ENCODE results near the gene TREX2.

The TREX2 gene

GRCh38 chrX:153454901-153455550 lies 9.2 kb upstream of the TREX2 start:
- DNase-seq = no peak

- no peak for DNase-seq
Measured at GRCh38 chrX:153450949-153451277, 5.1 kb upstream of the TREX2 start.

GRCh38 chrX:153450114-153450948 lies 4.5 kb upstream of the TREX2 start:
- DNase-seq = no peak

- no peak for DNase-seq
Measured at GRCh38 chrX:153449368-153450113, 3.7 kb upstream of the TREX2 start.

GRCh38 chrX:153448556-153449367 lies 2.9 kb upstream of the TREX2 start:
- DNase-seq = no peak

GRCh38 chrX:153447581-153447960 lies 1.7 kb upstream of the TREX2 start:
- no peak for DNase-seq

- no peak for DNase-seq
Measured at GRCh38 chrX:153446950-153447580, 1.2 kb upstream of the TREX2 start.

GRCh38 chrX:153446636-153446936 lies 730 bp upstream of the TREX2 start:
- no peak for DNase-seq

- no peak for DNase-seq
Measured at GRCh38 chrX:153445106-153445855, 575 bp downstream of the TREX2 start.

GRCh38 chrX:153444333-153445011 lies 1.4 kb downstream of the TREX2 start:
- no peak for DNase-seq

GRCh38 chrX:153443476-153444332 lies 2.2 kb downstream of the TREX2 start:
- no peak for DNase-seq

GRCh38 chrX:153442463-153442862 lies 3.4 kb downstream of the TREX2 start:
- DNase-seq = no peak

GRCh38 chrX:153441981-153442380 lies 3.9 kb downstream of the TREX2 start:
- DNase-seq = no peak

GRCh38 chrX:153441296-153441695 lies 4.6 kb downstream of the TREX2 start:
- no peak for DNase-seq

- DNase-seq = no peak
Measured at GRCh38 chrX:153440556-153441135, 5.2 kb downstream of the TREX2 start.

GRCh38 chrX:153439977-153440376 lies 5.9 kb downstream of the TREX2 start:
- no peak for DNase-seq

- DNase-seq = peak; percentile 6
Measured at GRCh38 chrX:153438532-153438931, 7.3 kb downstream of the TREX2 start.

- no peak for DNase-seq
Measured at GRCh38 chrX:153435845-153436244, 10.0 kb downstream of the TREX2 start.

GRCh38 chrX:153434801-153435200 lies 11.1 kb downstream of the TREX2 start:
- DNase-seq = no peak

GRCh38 chrX:153433781-153434285 lies 12.0 kb downstream of the TREX2 start:
- no peak for DNase-seq

Measured in NCI-H774 (cell line).